ENCODE data around the gene CCL20.
"Not testable (repeated sequence)": the region's sequence is repeated elsewhere in the genome, so short reads cannot be mapped to it uniquely, and the experiment has no call there.

Gene CCL20

GRCh38 chr2:227785293-227785692 is 28.3 kb upstream of the CCL20 start:
- H3K4me3 ChIP-seq (ENCODE audit: low read length): no peak overlapping the region
- no peak for TF ChIP-seq CTCF (conservative IDR thresholded peaks at IDR 0.05; ENCODE audit: low read length)
- no peak for DNase-seq (ENCODE audit: low read depth)

- TF ChIP-seq CTCF (conservative IDR thresholded peaks at IDR 0.05; ENCODE audit: low read length): no peak
- DNase-seq (ENCODE audit: low read depth): no peak
- H3K4me3 ChIP-seq (ENCODE audit: low read length): no peak overlapping the region
These were observed 25.1 kb upstream of the CCL20 start for GRCh38 chr2:227788561-227789018.

GRCh38 chr2:227789803-227790202 is 23.8 kb upstream of the CCL20 start:
- H3K4me3 ChIP-seq (ENCODE audit: low read length): no peak overlapping the region
- no peak for DNase-seq (ENCODE audit: low read depth)
- TF ChIP-seq CTCF (conservative IDR thresholded peaks at IDR 0.05; ENCODE audit: low read length): no peak

GRCh38 chr2:227793148-227793712 is 20.4 kb upstream of the CCL20 start:
- TF ChIP-seq CTCF (conservative IDR thresholded peaks at IDR 0.05; ENCODE audit: low read length): no peak
- H3K4me3 ChIP-seq (ENCODE audit: low read length): no peak overlapping the region
- DNase-seq (ENCODE audit: low read depth): no peak

GRCh38 chr2:227796045-227796711 is 17.5 kb upstream of the CCL20 start:
- no peak for DNase-seq (ENCODE audit: low read depth)
- H3K4me3 ChIP-seq (ENCODE audit: low read length): no peak overlapping the region
- TF ChIP-seq CTCF (conservative IDR thresholded peaks at IDR 0.05; ENCODE audit: low read length): no peak

GRCh38 chr2:227796768-227797167 is 16.9 kb upstream of the CCL20 start:
- not testable (repeated sequence) for H3K4me3 ChIP-seq (ENCODE audit: low read length); DNase-seq (ENCODE audit: low read depth)

GRCh38 chr2:227799202-227799601 is 14.4 kb upstream of the CCL20 start:
- no peak overlapping the region for H3K4me3 ChIP-seq (ENCODE audit: low read length)
- TF ChIP-seq CTCF (conservative IDR thresholded peaks at IDR 0.05; ENCODE audit: low read length): no peak
- no peak for DNase-seq (ENCODE audit: low read depth)

Data from AG10803 (cell line).